ENCODE data around the gene CDK1. TPM values are rescaled to one million over a fixed set of nuclear protein-coding genes. Genes with fewer than 3 reads are reported as not detected.

CDK1 gene
- total RNA-seq, 1 experiment from 2014 or later, result 180 TPM

DNA sequence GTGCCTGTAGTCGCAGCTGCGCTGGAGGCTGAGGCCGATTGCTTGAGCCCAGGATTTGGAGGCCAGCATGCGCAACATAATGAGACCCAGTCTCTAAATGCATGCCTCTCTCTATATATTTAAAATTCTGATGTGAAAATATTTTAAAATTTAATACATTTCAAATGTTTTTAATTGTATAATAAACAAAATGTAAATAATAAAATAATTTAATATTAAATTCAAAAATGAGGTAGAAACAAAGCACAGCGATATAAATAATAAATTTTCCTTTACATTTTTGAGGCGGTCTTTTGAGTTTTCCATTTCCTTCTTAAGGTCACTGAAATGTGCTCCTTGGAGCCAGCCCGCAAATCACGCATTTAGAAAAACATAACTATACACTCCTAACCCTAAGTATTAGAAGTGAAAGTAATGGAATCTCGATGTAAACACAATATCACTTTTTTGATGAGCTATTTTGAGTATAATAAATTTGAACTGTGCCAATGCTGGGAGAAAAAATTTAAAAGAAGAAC is 523 bp upstream of the CDK1 start:
- no peak for DNase-seq (ENCODE audit: low read depth)

GRCh38 chr10:60778971-60779796 is 906 bp downstream of the CDK1 start:
- DNase-seq (ENCODE audit: low read depth), result no peak

DNA sequence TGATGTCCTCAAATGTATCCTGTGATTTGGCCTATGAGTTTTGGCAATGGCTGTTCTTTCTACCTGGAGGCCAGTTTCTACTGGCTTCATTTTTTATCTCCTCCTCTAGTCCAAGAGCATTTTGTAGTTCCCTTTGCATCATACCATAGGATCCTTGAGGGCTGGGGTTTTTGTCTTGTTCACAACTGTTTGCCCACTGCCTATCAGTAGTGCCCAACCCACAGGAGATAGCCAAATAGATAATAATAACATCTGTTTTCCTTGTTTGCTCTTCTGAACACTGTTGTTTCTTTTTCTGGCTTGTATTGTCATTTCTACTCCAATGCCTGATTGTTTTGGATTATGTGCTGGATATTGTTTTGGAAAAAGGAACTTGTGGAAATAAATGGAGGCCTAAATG is 3.4 kb downstream of the CDK1 start:
- no peak for DNase-seq (ENCODE audit: low read depth)

- no peak for DNase-seq (ENCODE audit: low read depth)
These were observed 6.4 kb downstream of the CDK1 start for GRCh38 chr10:60784641-60785040.

DNA sequence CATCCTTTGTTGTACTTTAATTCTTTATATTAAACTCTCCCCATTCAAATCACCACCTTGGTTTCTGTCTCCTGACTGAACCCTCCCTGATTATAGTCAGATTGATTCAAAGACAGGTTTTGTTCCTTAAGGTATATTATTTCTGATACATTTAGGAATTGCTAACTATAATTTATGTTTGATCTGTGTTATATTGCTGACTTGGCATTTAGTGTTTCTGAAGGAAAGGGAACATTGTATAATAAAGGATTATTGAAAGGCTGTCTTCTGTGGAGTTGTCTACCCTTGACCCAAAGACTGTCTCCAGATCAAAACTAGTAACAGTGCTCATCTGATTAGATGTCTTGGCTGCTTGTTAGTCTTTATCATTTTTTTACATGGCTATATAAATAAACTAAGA is 10.3 kb downstream of the CDK1 start:
- no peak for DNase-seq (ENCODE audit: low read depth)

DNA sequence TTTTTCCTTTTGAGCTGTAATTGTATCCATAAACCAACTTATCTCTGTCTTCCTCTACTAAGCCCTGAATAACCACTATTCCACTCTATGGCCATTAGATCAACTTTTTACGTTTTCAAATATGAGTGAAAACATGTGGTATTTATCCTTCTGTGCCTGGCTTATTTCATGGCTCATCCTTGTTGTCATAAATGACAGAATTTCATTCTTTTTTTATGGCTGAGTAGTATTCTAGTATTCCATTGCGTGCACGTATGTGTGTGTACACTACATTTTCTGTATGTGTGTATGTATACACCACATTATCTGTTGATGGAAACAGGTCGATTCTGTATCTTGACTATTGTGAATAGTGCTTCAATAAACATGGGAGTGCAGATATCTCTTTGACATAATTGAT is 11.1 kb downstream of the CDK1 start:
- DNase-seq (ENCODE audit: low read depth), result no peak

DNA sequence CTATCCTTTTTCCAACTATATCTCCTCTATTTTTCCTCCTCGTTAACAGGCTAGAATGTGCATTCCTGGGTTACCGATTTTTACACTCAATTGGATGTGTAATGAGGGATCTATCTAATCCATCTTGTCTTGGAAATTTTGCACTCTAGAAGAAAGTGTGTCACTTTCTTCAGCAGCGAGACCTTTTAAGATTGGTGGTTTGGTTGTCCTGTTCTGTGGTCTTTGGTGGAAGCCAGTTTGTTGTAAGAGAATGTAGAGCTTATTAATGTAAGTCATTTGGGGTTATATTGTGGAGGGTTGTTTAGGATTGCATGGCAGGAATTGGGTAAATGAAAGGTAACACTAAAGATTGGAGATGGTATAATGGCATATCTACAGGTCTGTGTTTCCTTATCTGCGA is 16.7 kb downstream of the CDK1 start:
- no peak for DNase-seq (ENCODE audit: low read depth)

DNA sequence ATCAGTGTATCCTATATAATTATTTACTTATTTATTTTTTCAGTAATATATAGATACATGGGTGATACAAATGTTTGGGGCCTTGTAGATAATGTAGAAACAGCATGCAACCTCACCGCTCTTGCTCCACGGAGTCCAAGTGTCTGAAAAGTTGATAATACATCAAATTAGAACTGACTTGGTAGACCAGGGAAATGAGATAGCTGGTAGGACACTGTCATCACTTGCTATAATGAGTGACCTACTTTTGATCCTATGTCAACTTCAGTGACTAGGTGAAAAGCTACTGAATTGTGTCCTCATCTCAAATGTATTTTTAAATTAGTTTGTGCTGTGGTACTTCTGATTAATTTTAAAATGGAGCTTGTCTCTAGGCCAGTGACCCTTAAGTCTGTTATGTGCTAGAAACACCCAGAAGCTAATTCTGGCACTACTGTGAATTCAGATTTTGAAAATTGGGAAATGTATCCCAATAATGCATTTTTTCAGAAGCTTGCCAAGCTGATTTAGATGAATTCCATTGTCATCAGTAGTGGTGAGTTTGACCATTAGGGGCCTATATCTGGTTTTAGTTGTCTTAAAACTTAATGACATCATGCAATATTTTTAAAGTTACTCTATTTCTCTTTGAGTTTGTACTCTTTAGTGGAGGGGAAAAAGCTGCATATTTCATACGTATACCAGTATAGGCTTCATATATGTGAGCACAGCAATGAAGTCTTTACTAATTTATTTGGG is 17.4 kb downstream of the CDK1 start:
- no peak for DNase-seq (ENCODE audit: low read depth)

DNA sequence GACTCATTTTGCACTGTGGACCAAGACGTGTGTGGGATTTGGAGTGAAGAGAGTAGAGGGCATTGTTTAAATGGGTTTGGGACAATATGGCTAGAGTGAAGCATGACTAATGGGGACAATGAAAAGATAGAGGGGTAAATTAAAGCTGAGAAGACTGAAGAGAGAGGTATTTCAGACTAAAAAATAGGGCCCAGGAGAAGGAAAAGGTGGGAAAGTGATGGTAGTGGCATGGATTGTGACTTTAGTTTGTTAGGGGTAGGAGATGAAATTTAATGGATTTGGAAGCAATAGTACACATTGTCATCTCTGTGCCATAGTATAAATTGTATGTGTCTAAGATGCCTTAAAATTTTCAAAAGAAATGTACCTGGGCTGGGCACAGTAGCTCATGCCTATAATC is 18.2 kb downstream of the CDK1 start:
- DNase-seq (ENCODE audit: low read depth), result no peak

GRCh38 chr10:60797200-60797599 is 18.9 kb downstream of the CDK1 start:
- DNase-seq (ENCODE audit: low read depth), result no peak

DNA sequence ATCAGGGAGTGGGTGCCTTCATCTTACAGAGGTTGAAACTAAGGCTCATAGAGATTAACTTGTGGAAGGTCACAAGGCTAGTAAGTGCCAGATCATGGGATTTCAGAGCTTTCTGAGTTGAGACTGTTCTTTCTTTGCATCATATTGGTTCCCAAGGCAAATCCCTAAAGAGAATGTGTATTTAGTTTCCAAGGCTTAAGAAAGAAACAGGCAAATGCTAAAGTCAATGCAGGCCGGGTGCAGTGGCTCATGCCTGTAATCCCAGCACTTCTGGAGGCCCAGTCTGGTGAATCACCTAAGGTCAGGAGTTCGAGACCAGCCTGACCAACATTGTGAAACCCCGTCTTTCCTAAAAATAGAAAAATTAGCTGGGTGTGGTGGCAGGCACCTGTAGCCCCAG is 19.8 kb downstream of the CDK1 start:
- DNase-seq (ENCODE audit: low read depth), result peak; percentile 61

DNA sequence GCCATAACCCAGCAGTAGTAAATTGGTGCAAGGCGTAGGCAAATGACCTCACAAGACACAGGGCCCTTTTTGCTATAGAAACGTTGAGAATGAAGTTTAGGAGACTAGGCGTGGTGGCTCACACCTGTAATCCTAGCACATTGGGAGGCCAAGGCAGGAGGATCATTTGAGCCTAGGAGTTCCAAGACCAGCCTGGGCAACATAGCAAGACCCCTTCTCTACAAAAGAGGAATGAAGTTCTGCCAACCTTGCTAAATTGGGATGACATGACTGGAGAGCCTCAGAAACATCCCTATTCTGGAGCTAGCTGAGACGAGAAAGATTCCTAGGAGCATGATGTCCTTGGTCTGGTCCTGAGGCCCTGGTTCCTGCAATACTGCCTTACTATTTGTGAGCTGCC is 20.6 kb downstream of the CDK1 start:
- no peak for DNase-seq (ENCODE audit: low read depth)

DNA sequence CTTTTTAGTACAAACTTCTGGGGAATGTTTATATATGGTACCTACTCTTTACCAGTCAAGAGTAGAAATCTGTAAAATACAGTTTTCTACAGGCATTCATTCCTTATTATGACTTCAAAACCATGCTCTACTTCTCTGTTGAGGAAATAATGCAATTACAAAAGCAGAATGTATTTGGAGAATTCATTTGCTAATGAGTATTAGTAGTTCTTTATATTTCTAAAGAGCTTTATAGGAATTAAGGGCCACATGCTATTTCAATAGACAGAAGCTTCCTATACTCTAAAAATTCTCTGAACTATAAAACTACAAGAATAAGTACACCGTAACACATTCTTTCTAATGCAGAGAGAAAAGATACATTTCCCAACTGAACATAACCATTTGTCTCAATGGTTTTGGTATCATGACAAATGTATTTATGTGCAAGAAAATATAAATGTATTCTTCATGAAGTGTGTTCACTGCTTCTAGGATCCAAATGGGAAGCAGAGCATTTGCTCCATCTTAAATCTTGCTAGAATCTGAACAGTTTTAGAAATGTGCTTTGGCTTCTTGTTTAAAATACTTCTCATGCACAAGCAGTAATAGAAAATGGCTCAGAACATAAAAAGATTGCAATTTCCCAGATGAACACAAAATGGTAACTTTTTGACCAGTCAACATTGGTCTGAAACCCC is 21.8 kb downstream of the CDK1 start:
- no peak for DNase-seq (ENCODE audit: low read depth)

GRCh38 chr10:60800918-60801317 is 22.6 kb downstream of the CDK1 start:
- DNase-seq (ENCODE audit: low read depth), result no peak

- no peak for DNase-seq (ENCODE audit: low read depth)
These were observed 23.2 kb downstream of the CDK1 start for GRCh38 chr10:60801522-60801921.

GRCh38 chr10:60803433-60803832 is 25.2 kb downstream of the CDK1 start:
- no peak for DNase-seq (ENCODE audit: low read depth)

DNA sequence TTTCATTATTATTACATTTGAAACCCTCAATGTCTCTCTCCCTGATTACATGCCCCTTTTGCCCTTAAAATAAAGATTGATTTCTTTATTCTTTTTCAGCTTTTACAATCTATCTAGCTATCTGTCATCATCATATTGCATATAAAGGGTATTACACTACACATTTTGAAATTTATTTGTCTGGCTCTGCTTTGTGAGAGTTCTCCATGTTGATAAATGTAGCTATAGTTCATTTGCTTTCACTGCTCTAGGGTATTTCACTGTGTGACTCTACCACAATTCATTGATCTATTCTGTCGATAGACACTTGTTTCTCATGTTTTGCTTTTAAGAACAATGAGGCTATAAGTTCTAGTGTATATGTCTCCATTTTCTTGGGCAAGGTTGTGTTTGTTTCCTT is 25.6 kb downstream of the CDK1 start:
- DNase-seq (ENCODE audit: low read depth), result no peak

GRCh38 chr10:60806921-60807320 is 28.6 kb downstream of the CDK1 start:
- DNase-seq (ENCODE audit: low read depth), result no peak

- DNase-seq (ENCODE audit: low read depth), result no peak
These were observed 29.2 kb downstream of the CDK1 start for GRCh38 chr10:60807499-60807898.

DNA sequence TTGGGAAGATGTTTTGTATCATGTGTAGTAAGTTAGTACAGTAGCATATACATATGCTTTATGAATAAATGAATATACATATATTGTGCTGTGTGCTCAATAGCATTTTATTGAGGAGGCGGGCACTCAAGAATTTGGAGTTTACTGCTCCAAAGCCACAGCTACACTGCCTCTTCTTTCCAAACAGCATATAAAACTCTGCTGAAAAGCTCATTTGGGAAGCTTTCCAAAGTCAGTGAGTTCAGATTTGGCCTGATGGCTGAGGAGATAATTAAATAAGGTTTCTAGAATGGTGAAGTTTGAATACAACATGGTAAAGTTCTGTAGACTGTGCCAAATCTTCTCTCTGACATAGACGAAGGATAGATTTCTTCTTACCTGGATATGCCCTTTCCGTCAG is 29.8 kb downstream of the CDK1 start:
- DNase-seq (ENCODE audit: low read depth), result no peak

GRCh38 chr10:60809157-60809556 is 30.9 kb downstream of the CDK1 start:
- peak; percentile 80 for DNase-seq (ENCODE audit: low read depth)

GRCh38 chr10:60810437-60811182 is 32.3 kb downstream of the CDK1 start:
- peak; percentile 80 for DNase-seq (ENCODE audit: low read depth)

Data from LHCN-M2 (cell line).